GM19463 (cell line): Measurements from ENCODE around the gene TPST2.
A peak's percentile ranks its signal among the peaks of the same experiment; 100 is the strongest.
"Not testable (repeated sequence)": the region's sequence is repeated elsewhere in the genome, so short reads cannot be mapped to it uniquely, and the experiment has no call there.

Experiments used
- ATAC-seq: cut with Tn5 transposase; IDR thresholded peaks from one replicate; pipeline ENCODE4 v1.9.1; 2021; ENCODE audit warnings: mild to moderate bottlenecking, moderate library complexity; ENCODE audit not compliant: unreplicated experiment

Gene TPST2

DNA sequence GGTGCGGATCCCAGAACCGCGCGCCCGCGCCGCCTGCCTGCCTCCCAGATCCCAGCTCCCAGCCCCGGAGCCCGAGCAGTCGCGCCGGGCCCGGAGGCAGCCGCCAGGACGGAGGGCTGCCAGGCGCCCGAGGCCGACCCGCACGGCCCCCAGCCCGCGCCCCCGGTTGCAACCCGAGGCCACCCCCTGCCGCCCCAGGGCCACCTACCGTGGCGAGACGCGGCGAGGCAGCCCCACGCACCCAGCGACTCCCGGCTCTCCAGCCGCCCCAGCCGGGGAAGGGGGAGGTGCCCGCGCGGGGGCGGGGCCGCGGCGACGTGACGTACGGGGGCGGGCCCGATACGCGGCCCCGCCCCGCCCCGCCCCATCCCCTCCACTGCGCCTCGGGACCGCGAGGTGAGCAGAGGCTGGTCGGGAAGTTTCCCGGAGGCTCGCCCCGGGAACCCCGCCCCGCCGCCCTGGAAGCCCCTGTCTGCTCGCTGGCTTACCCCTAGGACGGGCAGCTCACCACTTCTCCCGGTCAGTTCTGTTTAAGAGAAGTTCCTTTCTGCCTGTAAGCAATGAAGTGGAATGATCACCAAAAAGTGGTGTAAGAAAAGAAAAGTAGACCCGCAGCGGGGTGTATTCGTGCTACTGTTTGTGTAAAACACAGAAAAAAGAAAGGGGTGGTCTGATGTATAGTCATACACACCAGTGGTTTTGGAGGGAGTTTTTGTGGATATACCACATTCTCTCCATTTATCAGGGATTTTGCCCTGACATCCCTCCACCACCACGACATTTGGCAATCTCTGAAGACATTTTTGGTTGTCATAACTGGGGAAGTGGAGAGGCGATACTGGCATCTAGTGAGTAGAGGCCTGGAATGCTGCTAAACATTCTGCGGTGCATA, at the start of gene TPST2:
TPST2 (minus strand) TSS at position 288 of the 892 bp plus-strand sequence. CDS start 48,502 bp downstream, outside the sequence.
- peak; percentile 75 for ATAC-seq

DNA sequence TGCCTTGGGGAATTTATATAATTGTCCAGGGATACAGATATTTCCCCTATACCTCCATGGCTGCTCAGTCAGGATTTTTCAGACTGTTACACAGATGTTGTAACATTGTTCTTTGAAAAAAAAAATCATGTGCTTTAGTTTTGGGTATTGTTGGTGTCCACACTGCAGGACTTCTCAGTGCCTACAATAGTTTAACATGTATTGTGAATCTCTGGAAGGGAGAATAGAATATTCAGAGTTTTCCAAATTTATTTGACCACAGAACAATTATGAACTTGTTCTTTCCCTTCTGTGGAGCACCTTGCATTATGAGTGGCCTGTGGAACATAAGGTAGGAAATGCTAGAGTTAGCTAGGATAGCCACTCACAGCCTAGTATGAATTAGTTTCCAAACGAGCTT, 46.4 kb upstream of the TPST2 start:
- no peak for ATAC-seq

DNA sequence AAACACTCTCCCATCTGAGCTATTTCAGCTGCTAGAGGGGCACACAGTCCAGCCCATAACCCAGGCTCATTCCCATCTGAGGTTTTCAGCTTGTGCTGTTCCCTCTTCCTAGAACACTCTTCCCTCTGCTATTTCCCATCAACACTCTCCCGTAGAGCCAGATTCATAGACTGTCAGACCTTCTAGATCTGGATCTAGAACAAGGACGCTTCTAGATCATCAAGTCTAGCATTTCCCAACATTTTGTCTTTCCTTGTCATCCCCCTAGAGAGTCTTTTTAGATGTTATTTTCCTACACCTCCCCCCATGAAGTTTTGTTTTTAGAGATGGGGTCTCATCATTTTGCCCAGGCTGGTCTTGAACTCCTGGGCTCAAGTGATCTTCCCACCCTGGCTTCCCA, 45.2 kb upstream of the TPST2 start:
- ATAC-seq: no peak

DNA sequence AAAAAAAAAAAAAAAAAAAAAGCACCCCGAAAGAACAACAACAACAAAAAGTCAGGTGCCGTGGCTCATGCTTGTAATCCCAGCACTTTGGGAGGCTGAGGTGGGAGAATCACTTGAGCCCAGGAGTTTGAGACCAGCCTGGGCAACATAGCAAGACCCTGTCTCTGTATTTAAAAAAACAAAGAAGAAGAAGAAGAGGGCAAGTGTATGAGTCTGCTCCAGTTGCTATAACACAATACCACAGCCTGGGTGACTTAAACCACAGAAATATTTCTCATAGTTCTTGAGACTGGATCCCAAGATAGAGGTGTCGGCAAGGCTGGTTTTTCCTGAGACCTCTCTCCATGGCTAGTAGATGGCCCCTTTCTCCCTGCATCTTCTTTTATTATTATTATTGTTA, 44.3 kb upstream of the TPST2 start:
- no peak for ATAC-seq

DNA sequence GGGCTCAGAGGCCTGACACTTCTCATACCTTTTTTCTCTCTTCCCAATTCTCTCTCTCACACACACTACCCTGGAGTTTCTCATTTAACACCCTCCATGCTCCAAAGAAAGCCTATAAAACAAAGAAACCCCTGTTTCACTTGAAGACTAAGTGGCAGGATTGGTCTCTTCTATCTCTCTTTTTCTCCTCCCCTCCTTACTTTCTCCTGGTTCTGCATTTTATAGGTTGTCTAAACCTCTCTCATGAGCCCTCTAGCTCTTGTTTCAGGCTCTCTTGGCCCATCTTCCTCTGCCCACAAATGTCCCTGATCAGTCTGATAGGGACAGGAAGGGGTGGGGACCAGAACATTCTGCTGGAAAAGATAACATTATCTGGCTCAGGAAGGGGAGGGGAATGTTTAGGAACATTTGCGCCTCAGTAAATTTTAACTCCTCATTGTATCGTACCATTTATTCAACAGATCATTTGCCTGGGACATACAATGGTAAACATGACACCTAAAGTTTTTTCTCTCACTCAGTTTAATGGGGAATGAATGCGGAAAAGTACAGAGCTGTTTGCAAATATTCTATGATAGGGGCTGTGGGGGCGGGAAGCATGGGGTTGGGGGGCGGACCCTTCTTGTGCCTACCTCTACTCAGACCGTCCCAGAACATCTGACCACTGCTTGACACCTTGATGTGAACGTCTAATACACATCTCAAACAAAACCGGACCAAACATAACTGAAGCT, 42.7 kb upstream of the TPST2 start:
- ATAC-seq: no peak

DNA sequence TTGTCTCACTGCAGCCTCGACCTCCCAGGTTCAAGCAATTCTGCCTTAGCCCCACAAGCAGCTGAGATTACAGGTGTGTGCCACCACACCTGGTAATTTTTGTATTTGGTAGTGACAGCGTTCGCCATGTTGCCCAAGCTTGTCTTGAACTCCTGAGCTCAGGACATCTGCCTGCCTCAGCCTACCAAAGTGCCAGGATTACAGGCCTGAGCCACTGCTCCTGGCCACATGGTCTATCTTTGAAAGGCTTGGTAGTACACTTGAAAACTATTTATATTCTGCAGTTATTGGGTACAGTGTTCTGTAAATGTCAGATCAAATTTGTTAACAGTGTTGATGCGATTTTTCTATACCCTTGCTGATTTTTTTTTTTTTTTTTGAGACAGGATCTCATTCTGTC, 41.4 kb upstream of the TPST2 start:
- ATAC-seq: no peak

DNA sequence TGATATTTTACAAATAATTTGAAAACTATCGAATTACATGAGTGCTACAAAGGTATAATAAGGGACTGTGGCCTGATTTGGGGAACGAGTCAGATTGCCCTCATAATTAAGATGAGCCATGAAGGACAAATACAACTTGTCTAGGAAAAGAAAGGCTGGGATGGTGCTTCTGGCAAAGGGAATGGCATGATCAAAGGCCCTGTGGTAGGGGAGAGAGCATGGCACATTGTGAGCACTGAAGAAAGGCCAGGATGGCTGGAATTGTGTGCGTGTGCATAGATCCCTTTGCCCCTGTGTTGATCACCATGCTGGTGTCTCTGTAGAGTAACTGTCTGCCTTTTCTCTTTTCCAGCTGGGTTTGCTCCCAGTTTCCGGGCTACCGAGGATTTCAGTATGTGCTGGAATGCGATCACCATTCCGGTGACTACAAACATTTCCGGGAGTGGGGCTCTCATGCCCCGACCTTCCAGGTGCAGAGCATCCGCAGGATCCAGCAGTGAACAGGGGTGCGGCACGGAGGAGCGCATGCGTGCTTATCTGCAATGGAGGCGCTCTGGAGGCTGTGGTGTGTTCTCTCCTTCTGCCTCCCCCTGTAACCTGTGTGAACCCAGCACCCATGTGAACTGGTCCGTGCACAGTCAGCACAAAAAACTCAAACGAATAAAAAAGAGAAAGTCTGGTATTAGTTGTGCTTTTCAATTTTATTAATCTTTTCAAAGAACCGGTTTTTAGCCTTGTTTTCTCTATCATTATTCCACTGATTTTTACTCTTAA, 40.2 kb upstream of the TPST2 start:
- ATAC-seq: no peak

DNA sequence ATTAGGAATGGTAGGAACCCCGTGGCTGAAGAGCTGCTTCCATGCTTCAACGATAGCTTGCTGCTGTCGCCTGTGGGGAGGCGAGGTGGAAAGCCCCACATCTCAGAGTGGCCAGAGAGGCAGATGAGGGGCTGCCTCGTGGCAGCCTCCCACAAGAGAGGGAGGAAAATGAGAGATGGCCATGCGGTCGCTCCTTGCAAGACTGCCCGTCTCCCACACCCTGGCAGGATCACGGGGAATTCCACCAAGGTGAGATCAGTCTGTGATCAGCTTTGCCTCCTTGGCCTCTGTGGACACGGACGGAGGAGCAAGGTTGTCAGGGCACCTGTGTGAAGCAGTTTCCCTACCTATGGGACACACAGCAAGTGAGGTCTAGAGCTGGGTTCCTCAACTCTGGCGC, 34.9 kb upstream of the TPST2 start:
- ATAC-seq: no peak

DNA sequence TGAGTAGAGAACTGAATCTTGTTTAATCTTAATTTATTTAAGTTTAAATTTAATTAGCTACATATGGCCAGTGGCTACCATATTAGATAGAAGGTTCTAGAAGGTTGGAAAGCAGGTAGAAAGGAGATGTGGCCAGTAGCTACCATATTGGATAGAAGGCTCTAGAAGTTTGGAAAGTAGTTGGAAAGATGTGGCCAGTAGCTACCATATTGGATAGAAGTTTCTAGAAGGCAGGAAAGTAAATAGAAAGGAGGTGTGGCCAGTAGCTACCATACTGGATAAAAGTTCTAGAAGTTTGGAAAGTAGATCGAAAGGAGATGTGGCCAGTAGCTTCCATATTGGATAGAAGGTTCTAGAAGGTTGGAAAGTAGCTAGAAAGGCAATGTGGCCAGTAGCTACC, 34.1 kb upstream of the TPST2 start:
- ATAC-seq: no peak

DNA sequence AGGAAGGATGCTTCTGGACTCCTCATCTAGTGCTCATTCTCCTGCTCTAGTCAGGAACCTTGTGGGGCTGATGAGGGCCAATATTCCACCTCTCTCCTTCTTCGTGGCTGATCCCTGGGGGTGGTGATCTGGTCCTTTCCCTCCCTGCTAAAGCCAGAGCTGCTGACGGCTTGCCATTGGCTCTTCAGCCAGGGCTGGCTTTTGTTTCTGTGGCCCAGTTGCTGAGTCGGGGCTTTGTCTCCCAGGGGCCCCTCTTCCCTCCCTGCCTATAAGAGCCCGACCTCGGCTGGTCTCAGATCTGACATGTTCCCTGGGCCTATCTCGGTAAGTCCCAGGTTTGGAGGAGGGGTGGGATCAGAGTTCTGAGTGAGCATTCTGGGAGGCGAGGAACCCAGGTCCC, 31.7 kb upstream of the TPST2 start, which contains the start of gene CRYBA4:
CRYBA4 (plus strand) TSS at position 301 of the 400 bp plus-strand sequence. CDS start 634 bp downstream, outside the sequence.
- no peak for ATAC-seq

DNA sequence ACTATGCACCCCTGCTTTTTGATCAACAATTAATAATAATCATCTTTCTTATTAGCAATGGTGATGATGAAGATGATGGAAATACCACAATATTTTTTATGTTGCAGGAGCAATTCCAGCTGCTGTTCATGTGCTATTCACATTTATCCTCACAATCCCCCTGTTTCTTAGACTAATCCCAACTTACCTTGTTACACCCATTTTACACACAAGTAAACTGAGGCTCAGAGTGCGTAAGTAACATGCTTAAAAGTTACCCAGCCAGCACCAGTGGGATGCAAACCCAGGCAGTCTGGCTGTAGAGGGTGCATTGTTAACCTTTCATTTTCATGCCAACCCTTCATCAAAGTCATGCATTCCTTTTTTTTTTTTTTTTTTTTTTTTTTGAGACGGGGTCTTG, 30.3 kb upstream of the TPST2 start:
- ATAC-seq: no peak

DNA sequence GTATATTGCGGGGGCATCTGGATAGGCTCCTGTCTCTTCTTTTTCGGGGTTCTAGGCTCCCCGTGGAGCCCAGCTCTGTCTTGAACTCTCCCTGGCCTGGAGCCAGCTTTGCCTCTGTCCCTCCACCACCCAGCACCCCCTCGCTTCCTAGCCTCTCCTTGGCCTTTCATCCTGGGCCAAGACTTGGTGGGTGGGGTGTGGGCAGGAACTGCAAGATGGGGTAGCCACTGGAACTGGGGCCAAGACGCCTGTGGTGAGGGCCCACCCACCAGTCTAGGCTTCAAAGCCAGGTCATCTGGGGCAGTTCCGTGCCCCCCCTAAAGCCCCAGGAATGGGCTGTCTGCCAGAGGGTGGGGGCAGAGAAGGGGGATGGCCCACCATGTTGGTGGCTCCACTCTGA, 29.6 kb upstream of the TPST2 start:
- ATAC-seq: no peak

DNA sequence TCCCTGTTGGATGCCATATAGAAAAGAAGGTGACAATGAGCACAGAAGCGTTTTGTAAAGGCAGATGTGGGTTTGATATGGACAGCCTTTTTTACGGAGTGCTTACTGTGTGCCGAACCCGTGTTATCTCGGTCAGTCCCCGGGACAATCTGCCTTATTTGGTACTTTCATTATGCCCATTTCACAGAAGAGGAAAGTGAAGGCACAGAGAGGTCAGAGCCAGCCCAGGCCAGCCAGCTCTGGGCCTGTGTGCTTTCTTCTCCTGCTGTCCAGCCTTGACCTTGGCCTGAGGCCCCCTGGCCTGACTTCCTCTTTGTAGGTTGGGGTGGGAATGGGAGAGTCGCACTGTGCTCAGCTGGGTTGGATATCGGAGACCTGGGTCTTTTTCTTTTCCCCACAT, 28.5 kb upstream of the TPST2 start:
- no peak for ATAC-seq

DNA sequence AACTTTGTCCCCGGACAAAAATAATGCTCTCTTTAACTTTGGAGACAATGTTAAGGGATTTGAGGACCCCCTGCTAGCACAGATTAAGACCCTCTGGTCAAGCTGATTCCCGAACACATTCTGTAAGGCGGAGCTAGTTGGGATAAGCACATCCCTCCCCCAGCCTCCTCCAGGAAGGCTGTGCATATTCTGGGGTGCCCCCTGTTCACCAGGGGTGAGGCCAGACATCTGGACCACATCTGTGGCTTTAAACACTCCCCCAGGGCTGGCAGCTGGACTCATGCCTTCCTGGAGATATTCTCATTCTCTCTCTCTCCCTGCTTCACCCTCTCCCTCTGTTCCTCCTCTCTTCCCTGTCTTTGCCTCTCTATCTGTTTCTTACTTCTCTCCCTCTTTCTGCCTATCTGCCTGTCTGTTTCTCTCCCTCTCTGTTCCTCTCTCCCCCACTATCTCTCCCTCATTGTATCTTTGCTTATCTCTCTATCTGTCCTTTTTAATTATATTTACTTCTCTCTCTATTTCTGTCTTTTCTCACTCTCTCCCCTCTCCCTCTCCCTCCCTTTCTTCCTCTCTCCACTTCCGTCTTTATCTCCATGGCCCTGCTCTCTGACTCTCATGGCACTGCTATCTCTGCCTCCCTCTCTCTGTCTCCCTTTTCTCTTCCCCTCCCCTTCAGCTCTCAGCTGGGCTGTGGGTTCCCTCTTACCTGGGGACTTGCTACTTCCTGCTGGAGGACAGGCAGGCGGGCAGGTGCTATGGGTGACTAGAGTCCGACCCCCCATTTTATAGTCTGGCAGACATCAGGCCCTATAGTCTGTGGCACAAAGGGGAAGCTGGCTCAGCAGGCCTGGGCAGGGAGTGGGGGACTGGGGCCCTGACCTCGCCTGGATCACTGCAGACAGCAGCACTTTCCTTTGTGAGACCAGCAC, 27.6 kb upstream of the TPST2 start, which contains the start of gene CRYBB1:
CRYBB1 (minus strand) TSS at position 757 of the 929 bp plus-strand sequence. CDS start 1,708 bp downstream, outside the sequence.
- ATAC-seq: no peak

DNA sequence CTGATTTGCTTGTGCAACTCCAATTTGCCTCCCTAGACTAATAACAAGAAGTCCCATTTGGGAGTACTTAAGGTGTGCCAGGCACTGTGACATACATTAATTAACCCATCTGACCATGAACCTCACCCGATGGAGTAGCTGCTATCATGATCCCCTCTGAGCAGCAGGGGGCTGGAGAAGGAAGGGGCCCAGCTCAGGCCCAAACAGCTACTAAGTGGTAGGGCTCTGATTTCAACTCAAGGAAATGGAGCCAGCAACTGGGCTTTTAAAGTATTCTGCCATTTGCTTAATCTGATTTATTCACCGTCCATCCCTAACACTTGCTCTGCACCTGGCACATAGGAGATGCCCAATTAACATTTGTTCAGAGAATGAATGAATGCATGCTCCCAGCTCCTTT, 26.7 kb upstream of the TPST2 start:
- ATAC-seq: no peak

DNA sequence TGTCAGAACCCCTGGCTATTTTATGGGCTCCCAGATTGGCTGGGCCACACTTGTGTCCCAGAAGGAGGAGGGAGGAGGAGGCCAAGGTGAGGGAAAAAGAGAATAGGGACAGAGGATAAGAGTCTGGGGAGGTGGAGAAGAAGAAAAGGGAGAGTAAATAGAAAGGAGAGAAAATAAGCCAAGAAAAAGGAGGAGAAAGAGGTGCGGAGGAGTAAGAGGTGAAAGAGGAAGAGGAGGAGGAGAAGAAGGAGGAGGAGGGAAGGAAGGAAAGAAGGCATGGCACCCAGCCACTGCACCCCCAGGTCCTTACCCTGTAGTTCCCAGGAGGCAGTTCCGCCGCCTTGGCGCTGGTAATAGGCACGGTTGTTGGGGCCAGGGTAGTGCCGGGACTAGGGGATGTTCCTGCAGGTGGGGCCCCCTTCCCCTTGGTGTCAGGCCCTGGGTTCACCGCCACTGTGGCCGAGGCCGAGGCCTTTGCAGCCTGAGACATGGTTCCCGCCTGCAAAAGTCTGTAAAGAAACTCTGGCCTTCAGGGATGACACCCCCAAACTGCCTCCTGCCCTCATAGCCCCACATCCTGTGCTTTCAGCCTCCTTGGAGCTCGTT, 26.0 kb upstream of the TPST2 start:
- no peak for ATAC-seq

DNA sequence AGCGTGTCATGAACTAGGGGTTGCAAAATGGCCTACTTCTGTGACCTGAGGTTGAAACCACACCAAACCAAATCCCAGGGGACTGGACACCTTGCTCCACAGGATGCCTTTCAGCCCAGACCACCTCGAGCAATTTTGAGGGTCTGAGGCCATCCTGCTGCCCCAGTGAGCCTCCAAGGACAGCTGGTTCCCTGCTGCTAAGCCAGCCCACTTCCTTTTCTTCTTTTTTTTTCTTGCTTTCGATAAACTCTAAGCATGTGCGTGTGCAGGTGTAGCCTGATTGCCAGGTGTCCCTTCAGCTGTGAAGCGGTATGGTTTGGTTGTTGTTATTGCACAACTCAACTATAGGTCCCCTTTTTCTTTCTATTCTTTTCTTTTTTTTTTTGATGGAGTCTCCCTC, 25.2 kb upstream of the TPST2 start:
- ATAC-seq: peak; percentile 56

DNA sequence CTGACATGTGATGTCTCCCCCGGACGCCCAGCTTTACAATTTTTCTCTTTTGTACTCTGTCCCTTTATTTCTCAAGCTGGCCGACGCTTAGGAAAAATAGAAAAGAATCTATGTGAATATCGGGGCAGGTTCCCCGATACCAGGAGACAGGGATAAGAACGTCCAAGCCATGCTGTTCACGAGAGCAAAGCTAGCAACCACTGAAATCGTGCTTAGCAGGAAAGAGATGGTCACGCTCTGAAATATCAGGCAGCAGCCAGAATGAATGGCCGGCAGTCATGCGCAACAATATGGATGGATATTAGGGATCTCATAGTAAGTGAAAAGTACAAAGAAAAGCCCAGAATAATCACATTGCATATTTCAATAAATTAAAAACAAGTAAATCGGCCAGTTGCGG, 24.4 kb upstream of the TPST2 start:
- ATAC-seq: no peak

DNA sequence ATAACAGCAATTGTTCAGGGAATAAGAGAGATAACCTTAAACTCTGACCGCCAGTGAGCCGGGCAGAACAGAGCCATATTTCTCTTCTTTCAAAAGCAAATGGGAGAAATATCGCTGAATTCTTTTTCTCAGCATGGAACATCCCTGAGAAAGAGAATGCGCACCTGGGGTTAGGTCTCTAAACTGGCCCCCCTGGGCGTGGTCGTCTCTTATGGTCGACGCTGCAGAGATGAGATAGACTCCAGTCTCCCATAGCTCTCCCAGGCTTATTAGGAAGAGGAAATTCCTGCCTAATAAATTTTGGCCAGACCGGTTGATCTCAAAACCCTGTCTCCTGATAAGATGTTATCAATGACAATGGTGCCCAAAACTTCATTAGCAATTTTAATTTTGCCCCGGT, 23.8 kb upstream of the TPST2 start:
- not testable (repeated sequence) for ATAC-seq

DNA sequence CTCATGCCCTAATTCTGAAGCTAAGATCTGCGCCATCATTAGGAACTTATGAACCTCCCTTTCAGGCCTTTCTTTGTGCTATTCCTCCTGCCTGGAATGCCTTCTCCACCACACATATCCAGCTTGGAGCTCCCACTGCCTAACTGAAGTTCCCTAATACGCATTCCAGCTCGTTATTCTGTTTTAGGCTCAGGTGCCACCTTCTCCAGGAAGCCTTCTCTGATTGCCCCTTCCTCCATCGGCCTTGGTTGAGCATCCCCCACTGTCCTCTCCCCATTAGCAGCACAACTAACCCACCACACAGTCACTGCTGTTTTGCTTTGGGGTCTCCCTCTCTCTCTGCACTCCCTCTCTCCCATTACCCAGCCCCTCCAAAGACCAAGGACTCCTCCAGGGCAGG, 22.7 kb upstream of the TPST2 start:
- ATAC-seq: no peak
